Neural cell (in vitro differentiated cells): Measurements from ENCODE around the gene ATP11A.

Source experiments
- EP300 ChIP-seq: fragments of 450-650 bp; conservative IDR thresholded peaks from 2 replicates; pipeline ENCODE4 v1.6.1; 2014; ENCODE audit warnings: antibody characterized with exemption, mild to moderate bottlenecking, moderate library complexity; ENCODE audit not compliant: poor library complexity, severe bottlenecking
- EZH2 ChIP-seq: fragments of 200-600, 300-800 bp; shearing (Covaris generic), sonication (generic); IDR thresholded peaks from 2 replicates; pipeline ENCODE4 v1.6.1; 2014; ENCODE audit warnings: antibody characterized with exemption, low read length, borderline replicate concordance, mild to moderate bottlenecking; ENCODE audit not compliant: insufficient read depth, poor library complexity, severe bottlenecking
- MXI1 ChIP-seq: fragments of 450-650 bp; conservative IDR thresholded peaks from 2 replicates; pipeline ENCODE4 v1.6.1; 2014; ENCODE audit warnings: antibody characterized with exemption, mild to moderate bottlenecking; ENCODE audit not compliant: poor library complexity, severe bottlenecking
- SMC3 ChIP-seq: fragments of 450-650 bp; conservative IDR thresholded peaks from 2 replicates; pipeline ENCODE4 v1.6.1; 2014; ENCODE audit warnings: antibody characterized with exemption, mild to moderate bottlenecking, moderate library complexity; ENCODE audit not compliant: poor library complexity
- TAF1 ChIP-seq: IDR thresholded peaks from 2 replicates; pipeline ENCODE4 v1.6.1; 2012; ENCODE audit warnings: low read depth
- TF ChIP-seq, protein P1 (sequence below): fragments of 450-650 bp; IDR thresholded peaks from 2 replicates; pipeline ENCODE4 v1.5.1; 2014; ENCODE audit warnings: antibody characterized with exemption, mild to moderate bottlenecking, moderate library complexity; ENCODE audit not compliant: poor library complexity, severe bottlenecking
- TF ChIP-seq, protein P2 (sequence below): IDR thresholded peaks from 2 replicates; pipeline ENCODE4 v1.6.1; 2012; ENCODE audit warnings: borderline replicate concordance

DNA sequence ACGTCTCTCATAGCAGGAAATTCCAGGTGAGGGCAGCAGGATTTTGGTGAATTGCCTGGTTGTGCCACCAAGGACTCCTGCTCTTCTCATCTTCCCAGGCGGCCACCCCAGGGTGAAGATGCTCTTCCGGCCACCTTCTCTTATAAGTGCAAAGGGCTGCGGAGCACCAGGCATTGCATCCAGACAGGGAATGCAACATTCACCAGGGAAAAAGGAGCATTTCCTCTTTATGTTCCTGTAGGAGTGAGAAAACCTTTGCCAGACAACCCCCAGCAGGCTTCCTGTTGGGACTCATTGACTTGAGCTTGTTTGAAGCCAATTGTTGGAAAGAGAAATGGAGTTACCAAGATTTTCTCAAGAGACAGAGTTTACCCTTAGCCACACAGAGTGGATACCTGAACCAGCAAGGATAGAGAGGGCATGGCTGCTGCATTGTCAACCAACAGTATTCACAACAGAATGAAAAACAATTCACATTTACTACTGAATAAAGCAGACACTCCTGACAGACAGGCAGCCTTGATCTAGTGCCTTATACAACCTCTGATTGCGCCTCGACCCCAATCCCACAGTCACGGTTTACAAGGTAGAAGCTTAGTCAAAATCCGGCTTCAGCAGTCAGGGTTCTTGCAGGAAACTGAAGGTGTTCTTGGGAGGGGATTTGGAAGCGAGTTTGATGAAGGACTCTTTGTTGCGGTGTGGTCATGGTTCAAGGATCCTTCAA is 1.8 kb upstream of the ATP11A start:
- TF ChIP-seq MXI1 (no peak), TAF1 (no peak), EZH2 (no peak), EP300 (no peak), SMC3 (no peak)
- TF ChIP-seq, protein P1, sequence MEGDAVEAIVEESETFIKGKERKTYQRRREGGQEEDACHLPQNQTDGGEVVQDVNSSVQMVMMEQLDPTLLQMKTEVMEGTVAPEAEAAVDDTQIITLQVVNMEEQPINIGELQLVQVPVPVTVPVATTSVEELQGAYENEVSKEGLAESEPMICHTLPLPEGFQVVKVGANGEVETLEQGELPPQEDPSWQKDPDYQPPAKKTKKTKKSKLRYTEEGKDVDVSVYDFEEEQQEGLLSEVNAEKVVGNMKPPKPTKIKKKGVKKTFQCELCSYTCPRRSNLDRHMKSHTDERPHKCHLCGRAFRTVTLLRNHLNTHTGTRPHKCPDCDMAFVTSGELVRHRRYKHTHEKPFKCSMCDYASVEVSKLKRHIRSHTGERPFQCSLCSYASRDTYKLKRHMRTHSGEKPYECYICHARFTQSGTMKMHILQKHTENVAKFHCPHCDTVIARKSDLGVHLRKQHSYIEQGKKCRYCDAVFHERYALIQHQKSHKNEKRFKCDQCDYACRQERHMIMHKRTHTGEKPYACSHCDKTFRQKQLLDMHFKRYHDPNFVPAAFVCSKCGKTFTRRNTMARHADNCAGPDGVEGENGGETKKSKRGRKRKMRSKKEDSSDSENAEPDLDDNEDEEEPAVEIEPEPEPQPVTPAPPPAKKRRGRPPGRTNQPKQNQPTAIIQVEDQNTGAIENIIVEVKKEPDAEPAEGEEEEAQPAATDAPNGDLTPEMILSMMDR = no peak
- TF ChIP-seq, protein P2, sequence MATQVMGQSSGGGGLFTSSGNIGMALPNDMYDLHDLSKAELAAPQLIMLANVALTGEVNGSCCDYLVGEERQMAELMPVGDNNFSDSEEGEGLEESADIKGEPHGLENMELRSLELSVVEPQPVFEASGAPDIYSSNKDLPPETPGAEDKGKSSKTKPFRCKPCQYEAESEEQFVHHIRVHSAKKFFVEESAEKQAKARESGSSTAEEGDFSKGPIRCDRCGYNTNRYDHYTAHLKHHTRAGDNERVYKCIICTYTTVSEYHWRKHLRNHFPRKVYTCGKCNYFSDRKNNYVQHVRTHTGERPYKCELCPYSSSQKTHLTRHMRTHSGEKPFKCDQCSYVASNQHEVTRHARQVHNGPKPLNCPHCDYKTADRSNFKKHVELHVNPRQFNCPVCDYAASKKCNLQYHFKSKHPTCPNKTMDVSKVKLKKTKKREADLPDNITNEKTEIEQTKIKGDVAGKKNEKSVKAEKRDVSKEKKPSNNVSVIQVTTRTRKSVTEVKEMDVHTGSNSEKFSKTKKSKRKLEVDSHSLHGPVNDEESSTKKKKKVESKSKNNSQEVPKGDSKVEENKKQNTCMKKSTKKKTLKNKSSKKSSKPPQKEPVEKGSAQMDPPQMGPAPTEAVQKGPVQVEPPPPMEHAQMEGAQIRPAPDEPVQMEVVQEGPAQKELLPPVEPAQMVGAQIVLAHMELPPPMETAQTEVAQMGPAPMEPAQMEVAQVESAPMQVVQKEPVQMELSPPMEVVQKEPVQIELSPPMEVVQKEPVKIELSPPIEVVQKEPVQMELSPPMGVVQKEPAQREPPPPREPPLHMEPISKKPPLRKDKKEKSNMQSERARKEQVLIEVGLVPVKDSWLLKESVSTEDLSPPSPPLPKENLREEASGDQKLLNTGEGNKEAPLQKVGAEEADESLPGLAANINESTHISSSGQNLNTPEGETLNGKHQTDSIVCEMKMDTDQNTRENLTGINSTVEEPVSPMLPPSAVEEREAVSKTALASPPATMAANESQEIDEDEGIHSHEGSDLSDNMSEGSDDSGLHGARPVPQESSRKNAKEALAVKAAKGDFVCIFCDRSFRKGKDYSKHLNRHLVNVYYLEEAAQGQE = no peak
